NB4 (cell line): ENCODE results near the gene REELD1.

Experiments
- MAX ChIP-seq: IDR thresholded peaks from 2 replicates; pipeline ENCODE4 v1.6.1; 2011; ENCODE audit warnings: low read depth, low read length
- MYC ChIP-seq: IDR thresholded peaks from 2 replicates; pipeline ENCODE4 v1.6.1; 2011; ENCODE audit warnings: low read depth, low read length
- POLR2A ChIP-seq: IDR thresholded peaks from 2 replicates; pipeline ENCODE4 v1.6.1; 2011; ENCODE audit warnings: mild to moderate bottlenecking; ENCODE audit not compliant: insufficient read length; ENCODE audit errors: extremely low read depth
- TF ChIP-seq, protein P1 (sequence below): IDR thresholded peaks from one replicate; pipeline ENCODE4 v1.5.1; 2012; ENCODE audit warnings: low read depth, low read length

GRCh38 chr4:146245850-146246249 is 31.5 kb downstream of the REELD1 start:
- TF ChIP-seq, protein P1, sequence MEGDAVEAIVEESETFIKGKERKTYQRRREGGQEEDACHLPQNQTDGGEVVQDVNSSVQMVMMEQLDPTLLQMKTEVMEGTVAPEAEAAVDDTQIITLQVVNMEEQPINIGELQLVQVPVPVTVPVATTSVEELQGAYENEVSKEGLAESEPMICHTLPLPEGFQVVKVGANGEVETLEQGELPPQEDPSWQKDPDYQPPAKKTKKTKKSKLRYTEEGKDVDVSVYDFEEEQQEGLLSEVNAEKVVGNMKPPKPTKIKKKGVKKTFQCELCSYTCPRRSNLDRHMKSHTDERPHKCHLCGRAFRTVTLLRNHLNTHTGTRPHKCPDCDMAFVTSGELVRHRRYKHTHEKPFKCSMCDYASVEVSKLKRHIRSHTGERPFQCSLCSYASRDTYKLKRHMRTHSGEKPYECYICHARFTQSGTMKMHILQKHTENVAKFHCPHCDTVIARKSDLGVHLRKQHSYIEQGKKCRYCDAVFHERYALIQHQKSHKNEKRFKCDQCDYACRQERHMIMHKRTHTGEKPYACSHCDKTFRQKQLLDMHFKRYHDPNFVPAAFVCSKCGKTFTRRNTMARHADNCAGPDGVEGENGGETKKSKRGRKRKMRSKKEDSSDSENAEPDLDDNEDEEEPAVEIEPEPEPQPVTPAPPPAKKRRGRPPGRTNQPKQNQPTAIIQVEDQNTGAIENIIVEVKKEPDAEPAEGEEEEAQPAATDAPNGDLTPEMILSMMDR = no peak
- TF ChIP-seq MAX (no peak), POLR2A (no peak), MYC (no peak)
